AG04450 (cell line): Measurements from ENCODE around the gene SAMHD1. TPM values are rescaled to one million over a fixed set of nuclear protein-coding genes. Genes with fewer than 3 reads are reported as not detected.

Experiments used
- CTCF ChIA-PET: fragments of 300-600, 350-600 bp; formaldehyde crosslinking; extraction: SDS; loops from one replicate; lab custom pipeline; 2022; ENCODE audit warnings: antibody characterized with exemption, inconsistent platforms; lab: Charles Lee
- POLR2A ChIA-PET: fragments of 350-600 bp; formaldehyde crosslinking; extraction: SDS; loops from one replicate; lab custom pipeline; 2021; ENCODE audit warnings: antibody characterized with exemption, inconsistent platforms; lab: Yijun Ruan, JAX
- DNase-seq: peaks from one replicate; pipeline ENCODE4 v3.0.0-alpha.2; 2011; ENCODE audit warnings: low read depth, low spot score
- H3K27ac ChIP-seq: one replicate; pipeline ENCODE4 v1.5.1; 2012; ENCODE audit warnings: low read depth, low read length, control low read depth
- H3K27me3 ChIP-seq: one replicate; pipeline ENCODE4 v1.6.0; 2012; ENCODE audit warnings: low read length; ENCODE audit not compliant: control insufficient read depth, insufficient read depth
- H3K4me3 ChIP-seq: 2 replicates; pipeline ENCODE4 v1.5.1; 2011; ENCODE audit warnings: mild to moderate bottlenecking, low read depth, low read length, control low read depth
- H3K9me3 ChIP-seq: 2 replicates; pipeline ENCODE4 v1.5.1; 2012; ENCODE audit warnings: low read length; ENCODE audit not compliant: control insufficient read depth, insufficient read depth
- polyA plus RNA-seq: library from polyadenylated mRNA; depleted of rRNA; stranded (reverse); fragments of >200 nt; gene quantifications from 2 replicates; pipeline ENCODE4 v1.2.3, GENCODE V29; 2011
- TF ChIP-seq, protein P1 (sequence below): IDR thresholded peaks from 2 replicates; pipeline ENCODE4 v1.5.1; 2011; ENCODE audit warnings: low read depth, low read length, control low read depth, inconsistent platforms

SAMHD1 gene
- polyA plus RNA-seq, 1 experiment: 25.2 TPM

DNA sequence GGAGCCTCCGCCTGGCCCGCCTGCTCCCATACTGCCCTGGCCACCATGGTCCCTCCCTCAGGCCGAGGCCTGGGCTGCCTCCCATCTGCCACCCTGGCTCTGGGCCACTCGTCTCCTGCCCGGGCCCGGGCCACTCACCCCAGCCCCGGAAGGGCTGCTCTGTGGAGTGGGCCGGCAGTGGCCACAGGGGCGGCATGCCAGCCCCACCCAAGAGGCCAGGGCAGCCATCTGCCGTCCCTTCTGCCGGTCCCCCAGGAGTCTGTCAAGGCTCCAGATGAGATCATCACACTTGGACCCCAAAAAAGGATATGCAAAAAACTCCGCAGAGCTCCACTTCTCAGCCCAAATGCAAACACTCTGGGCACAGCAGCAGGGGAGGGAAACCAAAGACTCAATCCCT, 99.3 kb downstream of the SAMHD1 start:
- POLR2A ChIA-PET: interaction anchor here (0.8 kb wide), 1 partner anchor 50 kb away, joined by 3 read pairs; no protein-coding TSS in a partner anchor
- Histone ChIP-seq H3K27ac (peak overlapping the region; percentile 21), H3K4me3 (no peak overlapping the region), H3K9me3 (peaks cover 14% of the 10 kb centered on the region), H3K27me3 (no peaks in the 10 kb centered on the region)
- no peak for DNase-seq
- TF ChIP-seq, protein P1, sequence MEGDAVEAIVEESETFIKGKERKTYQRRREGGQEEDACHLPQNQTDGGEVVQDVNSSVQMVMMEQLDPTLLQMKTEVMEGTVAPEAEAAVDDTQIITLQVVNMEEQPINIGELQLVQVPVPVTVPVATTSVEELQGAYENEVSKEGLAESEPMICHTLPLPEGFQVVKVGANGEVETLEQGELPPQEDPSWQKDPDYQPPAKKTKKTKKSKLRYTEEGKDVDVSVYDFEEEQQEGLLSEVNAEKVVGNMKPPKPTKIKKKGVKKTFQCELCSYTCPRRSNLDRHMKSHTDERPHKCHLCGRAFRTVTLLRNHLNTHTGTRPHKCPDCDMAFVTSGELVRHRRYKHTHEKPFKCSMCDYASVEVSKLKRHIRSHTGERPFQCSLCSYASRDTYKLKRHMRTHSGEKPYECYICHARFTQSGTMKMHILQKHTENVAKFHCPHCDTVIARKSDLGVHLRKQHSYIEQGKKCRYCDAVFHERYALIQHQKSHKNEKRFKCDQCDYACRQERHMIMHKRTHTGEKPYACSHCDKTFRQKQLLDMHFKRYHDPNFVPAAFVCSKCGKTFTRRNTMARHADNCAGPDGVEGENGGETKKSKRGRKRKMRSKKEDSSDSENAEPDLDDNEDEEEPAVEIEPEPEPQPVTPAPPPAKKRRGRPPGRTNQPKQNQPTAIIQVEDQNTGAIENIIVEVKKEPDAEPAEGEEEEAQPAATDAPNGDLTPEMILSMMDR: no peak
- CTCF ChIA-PET: no interaction called here

DNA sequence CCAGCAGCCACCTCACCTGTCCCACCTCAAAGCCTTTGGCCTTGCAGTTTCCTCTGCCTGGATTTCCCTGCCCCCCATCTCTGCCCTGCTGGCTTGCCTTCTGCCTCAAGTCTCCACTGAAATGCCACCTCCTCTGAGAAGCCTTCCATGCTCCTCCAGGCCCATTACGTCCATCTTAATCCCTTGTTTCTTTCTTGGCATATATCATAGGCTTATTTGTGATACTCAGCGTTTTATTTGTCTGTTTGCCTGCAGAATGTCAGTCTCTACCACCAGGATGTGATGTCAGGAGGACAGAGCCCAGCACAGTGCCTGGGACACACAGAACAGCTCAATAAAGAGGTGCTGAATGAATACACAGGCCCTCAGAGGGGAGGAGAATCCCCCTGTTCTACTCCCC, 100.0 kb downstream of the SAMHD1 start:
- H3K9me3 ChIP-seq: peaks cover 14% of the 10 kb centered on the region
- H3K4me3 ChIP-seq: no peak overlapping the region
- DNase-seq: no peak
- POLR2A ChIA-PET: no interaction called here
- H3K27me3 ChIP-seq: no peaks in the 10 kb centered on the region
- no peak overlapping the region for H3K27ac ChIP-seq
- CTCF ChIA-PET: no interaction called here
- TF ChIP-seq, protein P1: no peak

DNA sequence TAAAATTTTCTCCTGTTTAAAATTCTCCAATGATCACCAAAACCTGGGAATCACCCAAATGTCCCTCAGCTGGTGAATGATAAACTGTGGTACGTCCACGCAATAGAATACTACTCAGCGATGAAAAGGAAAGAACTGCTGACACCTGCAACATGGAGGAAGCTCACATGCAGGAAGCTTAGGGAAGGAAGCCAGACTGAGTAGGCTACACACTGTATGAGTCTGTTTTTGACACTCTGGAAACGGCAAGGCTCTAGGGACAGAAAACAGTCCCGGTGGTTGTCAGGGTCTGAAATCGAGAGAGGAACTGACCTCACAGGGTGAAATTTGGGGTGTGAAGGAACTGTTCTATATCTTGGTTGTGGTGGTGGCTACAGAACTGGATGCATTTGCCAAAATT, 100.7 kb downstream of the SAMHD1 start:
- no peak for DNase-seq
- Histone ChIP-seq H3K27me3 (no peaks in the 10 kb centered on the region), H3K9me3 (peaks cover 14% of the 10 kb centered on the region), H3K4me3 (no peak overlapping the region), H3K27ac (no peak overlapping the region)
- CTCF ChIA-PET: no interaction called here
- TF ChIP-seq, protein P1: no peak
- POLR2A ChIA-PET: interaction anchor here (0.6 kb wide), 1 partner anchor 24 kb away, joined by 4 read pairs; no protein-coding TSS in a partner anchor

DNA sequence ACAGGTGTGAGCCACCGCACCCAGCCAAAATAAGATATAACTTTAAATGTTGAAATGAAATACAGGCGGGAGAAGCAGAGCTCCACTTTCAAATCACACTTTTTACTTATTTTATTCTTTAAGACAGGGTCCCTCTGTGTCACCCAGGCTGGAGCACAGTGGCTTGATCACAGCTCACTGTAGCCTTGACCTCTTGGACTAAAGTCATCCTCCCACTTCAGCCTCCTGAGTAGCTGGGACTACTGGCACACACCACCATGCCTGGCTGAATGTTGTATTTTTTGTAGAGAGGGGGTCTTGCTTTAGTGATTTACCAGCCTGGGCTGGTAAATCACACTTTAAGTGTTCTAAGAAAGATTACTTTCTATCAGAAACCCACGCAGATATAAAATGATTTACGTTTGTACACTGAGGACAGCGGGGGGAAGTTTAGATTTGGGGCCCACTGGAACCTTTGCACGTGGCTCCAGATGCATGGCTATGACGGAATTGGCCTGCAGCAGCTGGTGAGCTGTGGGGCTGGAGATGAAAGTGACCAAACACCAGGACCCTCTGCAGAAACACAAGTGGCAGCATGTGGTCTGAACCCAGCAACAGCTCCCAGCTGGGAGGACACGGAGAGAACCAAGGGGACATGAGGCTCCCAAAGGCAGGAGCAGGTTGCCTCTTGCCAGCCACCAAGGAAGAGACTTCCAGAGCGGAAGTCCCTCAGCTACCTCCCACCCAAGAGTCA, 102.0 kb downstream of the SAMHD1 start:
- POLR2A ChIA-PET: interaction anchor here (0.7 to 2.2 kb wide), 2 partner anchors 14 to 16 kb away, joined by 3 to 5 read pairs; no protein-coding TSS in a partner anchor
- no peak for DNase-seq
- CTCF ChIA-PET: interaction anchor here (0.8 kb wide), 1 partner anchor 75 kb away, joined by 3 read pairs; the partner anchor contains the start of gene DSN1

More for the DNA sequence above, 102.0 kb downstream of the SAMHD1 start:
- Histone ChIP-seq H3K4me3 (no peak overlapping the region), H3K9me3 (peaks cover 14% of the 10 kb centered on the region), H3K27ac (peak overlapping the region; percentile 83), H3K27me3 (no peaks in the 10 kb centered on the region)
- TF ChIP-seq, protein P1: no peak
